CD4-positive, CD25-positive, alpha-beta regulatory T cell (primary cell): ENCODE data around the gene SRA1. TPM values are rescaled to one million over a fixed set of nuclear protein-coding genes. Genes with fewer than 3 reads are reported as not detected.
"Not testable (repeated sequence)": the region's sequence is repeated elsewhere in the genome, so short reads cannot be mapped to it uniquely, and the experiment has no call there.

Experiments used
- ATAC-seq, 2 donors: fragments of 150-1000 bp; cut with Tn5 transposase; one replicate each; pipeline ENCODE4 v1.10.0; 2021; ENCODE audit warnings: low read depth in 2 of 2, moderate number of reproducible peaks in 2 of 2, moderate library complexity in 1 of 2
- DNase-seq, 3 donors: peaks; one replicate each; pipeline versions ENCODE4 v3.0.0 to v3.0.0-alpha.2; 2012 to 2022; ENCODE audit warnings: mixed read lengths in 1 of 3
- H3K27ac ChIP-seq: one replicate; pipeline ENCODE4 v1.7.0; 2013; ENCODE audit warnings: mild to moderate bottlenecking, low read length; ENCODE audit not compliant: insufficient read depth, poor library complexity, severe bottlenecking
- H3K27me3 ChIP-seq: one replicate; pipeline ENCODE4 v1.7.0; 2013; ENCODE audit warnings: low read length; ENCODE audit not compliant: control insufficient read depth, insufficient read depth
- H3K36me3 ChIP-seq: one replicate; pipeline ENCODE4 v1.7.0; 2013; ENCODE audit warnings: mild to moderate bottlenecking, low read length, moderate library complexity; ENCODE audit not compliant: control insufficient read depth, insufficient read depth
- H3K4me1 ChIP-seq: 2 replicates; pipeline ENCODE4 v1.7.0; 2013; ENCODE audit warnings: mild to moderate bottlenecking, low read length; ENCODE audit not compliant: insufficient read depth, control insufficient read depth, poor library complexity, severe bottlenecking
- H3K4me3 ChIP-seq: one replicate; pipeline ENCODE4 v1.7.0; 2013; ENCODE audit warnings: low read depth, mild to moderate bottlenecking, low read length, moderate library complexity
- H3K9me3 ChIP-seq, 2 experiments: 1 replicate in 1 of 2; 2 replicates in 1 of 2; pipeline ENCODE4 v1.7.0; 2013; ENCODE audit warnings: low read length in 2 of 2, mild to moderate bottlenecking in 1 of 2, moderate library complexity in 1 of 2; ENCODE audit not compliant: control insufficient read depth in 2 of 2
- H3K27ac Mint-ChIP-seq, 3 donors: one replicate each; pipeline ENCODE4 v1.8.0; 2020 to 2022; ENCODE audit warnings: mild to moderate bottlenecking in 3 of 3, mixed read lengths in 3 of 3, moderate library complexity in 2 of 3
- H3K27me3 Mint-ChIP-seq: one replicate; pipeline ENCODE4 v1.8.0; 2022; ENCODE audit warnings: mild to moderate bottlenecking, mixed read lengths
- H3K36me3 Mint-ChIP-seq: one replicate; pipeline ENCODE4 v1.8.0; 2020; ENCODE audit warnings: mixed read lengths
- H3K4me1 Mint-ChIP-seq, 4 donors: one replicate each; pipeline ENCODE4 v1.8.0; 2020 to 2022; ENCODE audit warnings: mixed read lengths in 4 of 4, mild to moderate bottlenecking in 1 of 4
- H3K4me3 Mint-ChIP-seq, 4 donors: one replicate each; pipeline ENCODE4 v1.8.0; 2020 to 2022; ENCODE audit warnings: mild to moderate bottlenecking in 4 of 4, mixed read lengths in 4 of 4, moderate library complexity in 3 of 4
- H3K9me3 Mint-ChIP-seq, 7 donors: one replicate each; pipeline ENCODE4 v1.8.0; 2020 to 2022; ENCODE audit warnings: mixed read lengths in 7 of 7, mild to moderate bottlenecking in 3 of 7, moderate library complexity in 2 of 7
- polyA plus RNA-seq, 4 donors: library from polyadenylated mRNA; unstranded; fragments of 300-500 nt; fragmentation: Illumina TruSeq; gene quantifications; one replicate each; pipeline ENCODE4 v1.2.3, GENCODE V29; 2021
- total RNA-seq: library from RNA; stranded (reverse); gene quantifications from one replicate; pipeline ENCODE4 v1.2.3, GENCODE V29; 2022

Gene SRA1
- 38.9 TPM for total RNA-seq
- 10 to 100 TPM; 36.6 to 44.3 (median 38.4) TPM for polyA plus RNA-seq

- Mint-ChIP-seq H3K27me3 (no peaks in the 10 kb centered on the region), H3K9me3 (no peaks in the 10 kb centered on the region), H3K4me3 (peak within 1 kb of the TSS; percentile 92 to 98 (median 94)), H3K36me3 (peaks cover 19% of the 10 kb centered on the region), H3K4me1 (peaks cover 25 to 64% (median 42%) of the 10 kb centered on the region in 4 donors), H3K27ac (peak within 1 kb of the TSS; percentile 93 to 97 (median 97))
- Histone ChIP-seq H3K36me3 (peaks cover 13% of the 10 kb centered on the region), H3K9me3 (no peaks in the 10 kb centered on the region), H3K27ac (peak within 1 kb of the TSS; percentile 90), H3K4me3 (peak within 1 kb of the TSS; percentile 88), H3K4me1 (peaks cover 27% of the 10 kb centered on the region), H3K27me3 (no peaks in the 10 kb centered on the region)
- ATAC-seq (peak; percentile 89), DNase-seq (peak; percentile 77 to 91 (median 85))
Observed at GRCh38 chr5:140557136-140557805, at the start of gene SRA1. Gene SRA1, minus strand, starts transcription at chr5:140557473. Its CDS starts 21 bp downstream, at chr5:140557452.

- Mint-ChIP-seq H3K27me3 (peaks cover 33% of the 10 kb centered on the region), H3K27ac (no peak overlapping the region), H3K9me3 (peaks cover 0 to 1% (median 0%) of the 10 kb centered on the region in 7 donors), H3K4me1 (peaks cover 0 to 10% (median 3%) of the 10 kb centered on the region in 4 donors), H3K36me3 (no peaks in the 10 kb centered on the region), H3K4me3 (no peak overlapping the region)
- ATAC-seq: no peak
- Histone ChIP-seq H3K27ac (no peak overlapping the region), H3K36me3 (no peaks in the 10 kb centered on the region), H3K4me3 (no peak overlapping the region), H3K27me3 (peaks cover 10% of the 10 kb centered on the region), H3K4me1 (no peaks in the 10 kb centered on the region), H3K9me3 (no peaks in the 10 kb centered on the region)
- DNase-seq: no peak
Observed at GRCh38 chr5:140607031-140607430, 49.8 kb upstream of the SRA1 start.

GRCh38 chr5:140605879-140606278, 48.6 kb upstream of the SRA1 start:
- Mint-ChIP-seq H3K9me3 (peaks cover 0 to 1% (median 0%) of the 10 kb centered on the region in 7 donors), H3K27me3 (peaks cover 25% of the 10 kb centered on the region), H3K36me3 (no peaks in the 10 kb centered on the region), H3K27ac (no peak overlapping the region), H3K4me1 (peaks cover 0 to 8% (median 3%) of the 10 kb centered on the region in 4 donors), H3K4me3 (no peak overlapping the region)
- Histone ChIP-seq H3K4me1 (no peaks in the 10 kb centered on the region), H3K9me3 (no peaks in the 10 kb centered on the region), H3K4me3 (no peak overlapping the region), H3K27me3 (peaks cover 6% of the 10 kb centered on the region), H3K27ac (no peak overlapping the region), H3K36me3 (no peaks in the 10 kb centered on the region)
- no peak for DNase-seq
- ATAC-seq: no peak

- H3K4me3 ChIP-seq: no peak overlapping the region
- peaks cover 0 to 3% (median 0%) of the 10 kb centered on the region in 4 donors for H3K4me1 Mint-ChIP-seq
- no peak overlapping the region for H3K4me3 Mint-ChIP-seq
- peaks cover 3% of the 10 kb centered on the region for H3K27me3 ChIP-seq
- DNase-seq (no peak), ATAC-seq (no peak)
- H3K36me3 Mint-ChIP-seq: no peaks in the 10 kb centered on the region
- no peaks in the 10 kb centered on the region for H3K4me1 ChIP-seq
- H3K27ac ChIP-seq: no peak overlapping the region
- H3K27ac Mint-ChIP-seq: no peak overlapping the region
- H3K9me3 ChIP-seq: no peaks in the 10 kb centered on the region
- H3K27me3 Mint-ChIP-seq: peaks cover 21% of the 10 kb centered on the region
- no peaks in the 10 kb centered on the region for H3K36me3 ChIP-seq
- peaks cover 0 to 1% (median 0%) of the 10 kb centered on the region in 7 donors for H3K9me3 Mint-ChIP-seq
Observed at GRCh38 chr5:140603734-140604133, 46.5 kb upstream of the SRA1 start.

- not testable (repeated sequence) for H3K4me3 Mint-ChIP-seq, H3K36me3 Mint-ChIP-seq, H3K9me3 Mint-ChIP-seq, H3K4me3 ChIP-seq, H3K27ac Mint-ChIP-seq, H3K4me1 ChIP-seq, H3K36me3 ChIP-seq, DNase-seq, ATAC-seq, H3K9me3 ChIP-seq, H3K27me3 ChIP-seq, H3K4me1 Mint-ChIP-seq, H3K27ac ChIP-seq
- peaks cover 23% of the 10 kb centered on the region for H3K27me3 Mint-ChIP-seq
Observed at GRCh38 chr5:140603446-140603698, 46.1 kb upstream of the SRA1 start.

GRCh38 chr5:140602147-140602546, 44.9 kb upstream of the SRA1 start:
- H3K9me3 Mint-ChIP-seq: no peaks in the 10 kb centered on the region
- no peak for DNase-seq
- no peak for ATAC-seq
- H3K9me3 ChIP-seq: no peaks in the 10 kb centered on the region
- H3K4me1 Mint-ChIP-seq: no peaks in the 10 kb centered on the region
- no peak overlapping the region for H3K4me3 Mint-ChIP-seq
- no peaks in the 10 kb centered on the region for H3K27me3 ChIP-seq
- no peaks in the 10 kb centered on the region for H3K4me1 ChIP-seq
- no peak overlapping the region for H3K27ac Mint-ChIP-seq
- peaks cover 15% of the 10 kb centered on the region for H3K27me3 Mint-ChIP-seq
- H3K4me3 ChIP-seq: no peak overlapping the region
- no peaks in the 10 kb centered on the region for H3K36me3 Mint-ChIP-seq
- no peaks in the 10 kb centered on the region for H3K36me3 ChIP-seq
- H3K27ac ChIP-seq: no peak overlapping the region

- H3K4me1 ChIP-seq: no peaks in the 10 kb centered on the region
Observed at GRCh38 chr5:140600096-140600495, 42.8 kb upstream of the SRA1 start.

GRCh38 chr5:140598836-140599235, 41.6 kb upstream of the SRA1 start:
- H3K4me1 ChIP-seq: no peaks in the 10 kb centered on the region

More at GRCh38 chr5:140600096-140600495, 42.8 kb upstream of the SRA1 start:
- no peaks in the 10 kb centered on the region for H3K36me3 ChIP-seq
- Mint-ChIP-seq H3K4me3 (no peak overlapping the region), H3K27ac (no peak overlapping the region), H3K27me3 (peaks cover 20% of the 10 kb centered on the region), H3K36me3 (no peaks in the 10 kb centered on the region), H3K9me3 (no peaks in the 10 kb centered on the region), H3K4me1 (no peaks in the 10 kb centered on the region)
- no peak overlapping the region for H3K4me3 ChIP-seq
- no peak for ATAC-seq
- no peak for DNase-seq
- H3K9me3 ChIP-seq: no peaks in the 10 kb centered on the region
- no peak overlapping the region for H3K27ac ChIP-seq
- no peaks in the 10 kb centered on the region for H3K27me3 ChIP-seq

More at GRCh38 chr5:140598836-140599235, 41.6 kb upstream of the SRA1 start:
- Histone ChIP-seq H3K27me3 (no peaks in the 10 kb centered on the region), H3K9me3 (no peaks in the 10 kb centered on the region), H3K27ac (no peak overlapping the region), H3K4me3 (no peak overlapping the region), H3K36me3 (no peaks in the 10 kb centered on the region)
- no peak overlapping the region for H3K27ac Mint-ChIP-seq
- H3K9me3 Mint-ChIP-seq: no peaks in the 10 kb centered on the region
- ATAC-seq (no peak), DNase-seq (no peak)
- H3K36me3 Mint-ChIP-seq: no peaks in the 10 kb centered on the region
- peaks cover 20% of the 10 kb centered on the region for H3K27me3 Mint-ChIP-seq
- H3K4me3 Mint-ChIP-seq: no peak overlapping the region
- H3K4me1 Mint-ChIP-seq: no peaks in the 10 kb centered on the region
